ENCODE measurements around the gene LIPK.

GRCh38 chr10:88702848-88703597, 3.0 kb upstream of the LIPK start:
- no peak for TF ChIP-seq STAT5B (CRISPR knock-in tag; IDR thresholded peaks at IDR 0.05)
- TF ChIP-seq ZNF274 (CRISPR knock-in tag; IDR thresholded peaks at IDR 0.05), result no peak
- no peak for TF ChIP-seq ZNF18 (CRISPR knock-in tag; IDR thresholded peaks at IDR 0.05; ENCODE audit: insufficient replicate concordance)
- no peak for TF ChIP-seq SUZ12 (IDR thresholded peaks at IDR 0.05; ENCODE audit: low read depth, low read length)
- TF ChIP-seq FOXK2 (IDR thresholded peaks at IDR 0.05), result no peak
- TF ChIP-seq CTCF (CRISPR knock-in tag; IDR thresholded peaks at IDR 0.05), result no peak
- peak in 1 of 2 experiments; percentile 51; a peak in 2 of 4 replicates for TF ChIP-seq EP300 (IDR thresholded peaks at IDR 0.05; ENCODE audit: low read depth in 2 of 2, low read length in 2 of 2)
- peak; percentile 59 for TF ChIP-seq EP300 (CRISPR knock-in tag; IDR thresholded peaks at IDR 0.05; ENCODE audit: borderline replicate concordance)
- TF ChIP-seq SAP130 (CRISPR knock-in tag; IDR thresholded peaks at IDR 0.05; ENCODE audit: low read depth), result 0 out of 2 replicates have a peak, but pooled peaks have one; percentile 24
- TF ChIP-seq MAX (IDR thresholded peaks at IDR 0.05), result no peak
- TF ChIP-seq ZNF597 (CRISPR knock-in tag; IDR thresholded peaks at IDR 0.05), result no peak
- TF ChIP-seq TCF7L2 (IDR thresholded peaks at IDR 0.05; ENCODE audit: low read depth, low read length), result no peak
- no peak for TF ChIP-seq NFYB (CRISPR knock-in tag; IDR thresholded peaks at IDR 0.05)
- TF ChIP-seq ZBTB26 (CRISPR knock-in tag; IDR thresholded peaks at IDR 0.05; ENCODE audit: borderline replicate concordance), result no peak
- no peak for TF ChIP-seq ZNF337 (CRISPR knock-in tag; IDR thresholded peaks at IDR 0.05; ENCODE audit: borderline replicate concordance, low read depth)

All from HepG2 (cell line).